ENCODE results near the gene NLK.
"Not testable (repeated sequence)": the region's sequence is repeated elsewhere in the genome, so short reads cannot be mapped to it uniquely, and the experiment has no call there.

Gene NLK

GRCh38 chr17:28076144-28076543 is 33.7 kb downstream of the NLK start:
- DNase-seq = no peak

- DNase-seq = not testable (repeated sequence)
Observed at GRCh38 chr17:28077140-28077539, 34.7 kb downstream of the NLK start.

- DNase-seq = no peak
Observed at GRCh38 chr17:28078341-28079229, 36.1 kb downstream of the NLK start.

GRCh38 chr17:28081467-28081866 is 39.0 kb downstream of the NLK start:
- DNase-seq = no peak

GRCh38 chr17:28085766-28086165 is 43.3 kb downstream of the NLK start:
- no peak for DNase-seq

GRCh38 chr17:28086519-28086918 is 44.0 kb downstream of the NLK start:
- no peak for DNase-seq

GRCh38 chr17:28087743-28088142 is 45.3 kb downstream of the NLK start:
- no peak for DNase-seq

GRCh38 chr17:28090551-28090950 is 48.1 kb downstream of the NLK start:
- DNase-seq = no peak

- DNase-seq = no peak
Observed at GRCh38 chr17:28092088-28092487, 49.6 kb downstream of the NLK start.

- DNase-seq = no peak
Observed at GRCh38 chr17:28093999-28094716, 51.7 kb downstream of the NLK start.

- no peak for DNase-seq
Observed at GRCh38 chr17:28096756-28097155, 54.3 kb downstream of the NLK start.

- DNase-seq = no peak
Observed at GRCh38 chr17:28097254-28097653, 54.8 kb downstream of the NLK start.

GRCh38 chr17:28097901-28098300 is 55.4 kb downstream of the NLK start:
- DNase-seq = no peak

- not testable (repeated sequence) for DNase-seq
Observed at GRCh38 chr17:28098591-28098990, 56.1 kb downstream of the NLK start.

GRCh38 chr17:28100251-28100650 is 57.8 kb downstream of the NLK start:
- DNase-seq = no peak

GRCh38 chr17:28100936-28101335 is 58.5 kb downstream of the NLK start:
- no peak for DNase-seq

- no peak for DNase-seq
Observed at GRCh38 chr17:28101919-28102318, 59.4 kb downstream of the NLK start.

GRCh38 chr17:28105501-28105900 is 63.0 kb downstream of the NLK start:
- DNase-seq = no peak

- DNase-seq = no peak
Observed at GRCh38 chr17:28110184-28110583, 67.7 kb downstream of the NLK start.

- DNase-seq = no peak
Observed at GRCh38 chr17:28112181-28112580, 69.7 kb downstream of the NLK start.

GRCh38 chr17:28112606-28113005 is 70.1 kb downstream of the NLK start:
- DNase-seq = no peak

- DNase-seq = no peak
Observed at GRCh38 chr17:28113269-28113668, 70.8 kb downstream of the NLK start.

GRCh38 chr17:28115046-28115445 is 72.6 kb downstream of the NLK start:
- DNase-seq = no peak

- no peak for DNase-seq
Observed at GRCh38 chr17:28117304-28117703, 74.8 kb downstream of the NLK start.

Data from activated naive CD4-positive, alpha-beta T cell (primary cell).